HG02610 (cell line): ENCODE data around the gene G2E3.
"Not testable (repeated sequence)": the region's sequence is repeated elsewhere in the genome, so short reads cannot be mapped to it uniquely, and the experiment has no call there.

Experiments used
- ATAC-seq: cut with Tn5 transposase; IDR thresholded peaks from one replicate; pipeline ENCODE4 v1.9.1; 2021; ENCODE audit warnings: mild to moderate bottlenecking, moderate library complexity; ENCODE audit not compliant: unreplicated experiment

Gene G2E3

DNA sequence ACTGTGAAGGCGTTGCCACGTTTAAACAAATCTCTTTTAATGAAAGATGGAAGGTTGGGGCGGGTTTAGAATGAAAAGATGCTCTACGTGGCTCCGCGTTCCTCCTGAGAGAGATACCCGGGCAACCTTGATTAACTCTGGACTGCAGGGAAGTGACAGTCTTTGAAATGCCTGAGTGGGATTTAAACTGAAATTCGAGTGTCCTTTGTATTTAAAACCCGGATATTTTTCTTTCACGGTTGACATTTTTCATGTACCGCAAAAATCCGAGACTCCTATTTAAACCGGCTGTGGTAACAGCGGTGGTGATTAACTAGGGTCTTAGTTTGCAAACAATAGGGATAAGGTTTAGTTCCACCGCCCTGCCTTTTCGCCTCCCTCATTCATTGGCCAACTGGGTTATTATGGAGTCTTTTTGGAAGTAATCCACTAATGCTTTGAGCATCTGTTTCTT, 707 bp downstream of the G2E3 start:
- ATAC-seq, result no peak

DNA sequence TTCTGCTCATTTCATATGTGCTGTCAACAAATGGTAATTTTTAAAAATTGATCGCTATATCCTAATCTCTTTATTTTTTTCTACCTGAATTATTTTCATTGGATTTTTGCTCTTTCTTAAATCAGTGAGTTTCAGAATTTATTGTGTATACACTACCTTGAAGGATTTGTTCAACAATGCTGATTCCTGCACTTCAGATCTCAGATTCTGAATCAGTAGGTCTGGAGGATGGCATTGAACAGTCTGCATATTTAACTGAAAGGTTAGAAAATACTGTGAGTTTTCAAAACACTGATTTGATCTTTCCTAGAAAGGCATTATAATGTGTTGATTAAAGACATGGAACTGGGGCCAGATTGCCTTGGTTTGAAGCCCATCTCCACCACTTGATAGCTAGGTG, 1.6 kb downstream of the G2E3 start:
- no peak for ATAC-seq

DNA sequence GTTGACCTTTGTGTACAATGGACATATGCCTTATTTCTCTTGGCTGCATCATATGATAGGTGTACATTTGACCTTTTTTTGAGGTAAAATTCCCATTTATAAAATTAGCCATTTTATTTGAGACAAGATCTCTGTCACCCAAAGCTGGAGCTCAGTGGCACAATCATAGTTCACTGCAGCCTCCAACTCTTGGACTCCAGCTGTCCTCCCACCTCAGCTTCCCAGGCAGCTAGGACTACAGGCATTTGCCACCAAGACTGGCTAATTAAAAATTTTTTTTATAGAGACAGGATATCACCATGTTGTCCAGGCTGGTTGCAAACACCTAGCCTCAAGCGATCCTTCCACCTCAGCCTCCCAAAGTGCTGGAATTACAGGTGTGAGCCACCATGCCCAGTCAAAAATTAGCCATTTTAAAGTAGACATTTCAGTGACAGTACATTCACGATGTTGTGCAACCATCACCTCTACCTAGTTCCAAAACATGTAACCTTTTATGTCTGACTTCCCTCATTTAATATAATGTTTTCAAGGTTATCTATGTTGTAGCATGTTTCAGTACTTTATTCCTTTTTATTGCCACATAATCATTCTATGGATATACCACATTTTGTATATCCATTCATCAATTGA, 5.4 kb downstream of the G2E3 start:
- ATAC-seq, result no peak

DNA sequence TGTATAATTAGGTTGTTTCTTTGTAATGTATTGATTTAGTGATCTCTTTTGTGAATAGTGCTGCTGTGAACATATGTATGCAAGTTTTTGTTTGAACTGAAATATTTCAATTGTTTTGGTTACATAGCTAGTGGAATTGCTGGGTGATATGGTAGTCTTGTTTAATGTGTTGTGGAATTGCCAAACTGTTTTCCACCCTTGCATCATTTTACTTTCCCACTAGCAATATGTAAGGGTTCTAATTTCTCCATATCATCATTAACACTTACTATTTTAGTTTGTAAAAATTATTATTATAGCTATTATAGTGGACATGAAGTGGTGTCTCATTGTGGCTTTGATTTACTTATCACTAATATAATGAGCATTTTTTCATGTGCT, 5.9 kb downstream of the G2E3 start:
- no peak for ATAC-seq

DNA sequence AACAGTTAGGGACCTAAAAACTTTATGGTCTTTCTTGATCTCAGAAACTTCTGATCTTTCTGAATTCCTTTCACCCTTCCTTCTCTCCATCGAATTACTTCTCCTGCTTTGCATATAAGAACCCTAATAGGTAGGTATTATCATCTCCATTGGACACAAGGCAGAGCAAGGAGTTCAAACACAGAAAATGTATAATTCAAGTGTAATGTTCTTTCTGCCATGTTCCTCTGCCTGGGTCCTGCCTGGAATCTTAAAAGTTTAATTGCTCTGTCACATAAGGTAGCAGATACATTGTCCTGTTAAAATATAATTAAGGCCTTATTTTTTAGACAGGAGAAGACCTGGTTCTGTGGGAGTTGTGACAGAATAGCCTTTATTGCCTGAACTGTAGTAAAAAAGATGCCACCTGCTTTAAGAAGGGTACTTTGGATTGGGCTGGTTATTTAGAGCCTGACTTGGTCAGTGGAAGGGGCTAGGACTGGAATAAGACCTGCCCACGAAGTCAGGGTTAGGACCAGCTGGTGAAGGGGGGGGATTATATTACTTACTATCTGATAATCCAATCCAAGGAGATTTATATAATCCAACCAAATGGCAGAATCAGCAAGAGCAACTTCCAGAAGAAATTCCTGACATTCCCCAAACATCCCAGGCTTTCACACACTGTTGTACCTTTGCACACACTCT, 10.4 kb downstream of the G2E3 start:
- ATAC-seq, result no peak

DNA sequence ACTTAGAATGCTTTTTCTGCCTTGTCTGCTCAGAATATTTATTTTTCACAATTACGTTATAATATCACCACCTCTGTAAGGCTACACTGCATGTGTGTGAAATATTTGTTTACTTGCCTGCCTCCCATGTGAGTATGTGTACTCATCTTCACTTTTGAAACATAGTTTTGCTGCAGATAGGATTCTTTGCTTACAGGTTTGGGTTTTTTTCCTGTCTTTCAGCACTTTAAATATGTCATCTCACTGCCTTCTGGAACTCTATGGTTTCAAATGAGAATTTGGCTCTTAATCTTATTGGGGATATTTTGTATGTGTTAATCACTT, 10.9 kb downstream of the G2E3 start:
- no peak for ATAC-seq

DNA sequence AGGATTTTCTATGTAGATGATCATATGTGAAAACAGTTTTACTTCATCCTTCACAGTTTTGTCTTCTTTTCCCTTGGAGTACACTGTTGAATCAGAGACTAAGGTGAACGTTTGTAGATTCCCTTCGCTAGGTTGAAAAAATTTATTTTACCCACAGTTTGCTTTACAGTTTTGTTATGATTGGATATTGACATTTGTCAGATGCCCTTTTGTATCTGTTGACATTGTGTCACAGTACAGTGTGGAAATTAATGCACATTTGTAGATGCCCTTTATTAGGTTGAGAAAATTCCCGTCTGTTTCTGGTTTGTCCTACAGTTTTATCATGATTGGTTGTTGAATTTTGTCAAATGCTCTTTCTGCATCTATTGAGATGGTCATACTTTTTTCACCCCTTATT, 13.3 kb downstream of the G2E3 start:
- ATAC-seq, result no peak

DNA sequence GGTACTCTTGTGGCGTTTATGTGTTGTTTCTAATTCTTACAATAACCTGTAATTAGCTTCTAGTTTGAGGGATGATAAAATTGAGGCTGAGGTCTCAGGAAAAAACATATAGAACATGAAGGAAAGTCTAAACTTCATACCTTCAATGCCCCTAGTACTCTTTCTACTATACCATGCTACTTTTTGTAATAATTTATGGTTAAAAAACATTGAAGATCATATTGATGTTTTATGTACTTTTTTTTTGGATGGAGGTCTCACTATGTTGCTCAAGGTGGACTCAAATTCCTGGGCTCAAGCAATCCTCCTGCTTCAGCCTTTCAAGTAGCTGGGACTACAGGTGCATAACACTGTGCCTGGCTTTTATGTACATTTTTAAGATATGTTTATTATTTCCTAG, 13.8 kb downstream of the G2E3 start:
- no peak for ATAC-seq

DNA sequence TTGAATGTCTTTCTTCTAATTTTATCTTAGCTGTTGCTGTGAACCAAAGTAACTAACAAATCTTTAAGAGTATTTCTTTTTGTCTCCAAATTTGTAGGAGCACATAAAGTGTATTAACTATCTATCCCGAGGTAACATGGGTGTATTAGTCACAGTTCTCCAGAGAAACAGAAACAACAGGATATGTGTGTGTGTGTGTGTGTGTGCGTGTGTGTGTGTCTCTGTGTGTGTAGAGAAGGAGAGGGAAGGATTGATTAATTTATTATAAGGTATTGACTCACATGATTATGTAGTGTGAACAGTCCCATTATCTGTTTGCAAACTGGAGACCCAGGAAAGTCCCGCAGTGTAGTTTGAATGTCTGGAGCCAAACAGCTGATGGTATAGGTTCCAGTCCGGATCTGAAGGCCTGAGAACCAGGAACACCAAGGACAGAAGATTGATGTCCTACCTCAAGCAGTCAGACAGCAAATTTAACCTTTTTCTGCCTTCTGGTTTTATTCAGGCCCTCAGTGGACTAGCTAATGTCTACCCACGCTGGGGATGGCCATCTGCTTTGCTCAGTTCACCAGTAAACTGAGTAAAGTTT, 14.4 kb downstream of the G2E3 start:
- ATAC-seq, result no peak

DNA sequence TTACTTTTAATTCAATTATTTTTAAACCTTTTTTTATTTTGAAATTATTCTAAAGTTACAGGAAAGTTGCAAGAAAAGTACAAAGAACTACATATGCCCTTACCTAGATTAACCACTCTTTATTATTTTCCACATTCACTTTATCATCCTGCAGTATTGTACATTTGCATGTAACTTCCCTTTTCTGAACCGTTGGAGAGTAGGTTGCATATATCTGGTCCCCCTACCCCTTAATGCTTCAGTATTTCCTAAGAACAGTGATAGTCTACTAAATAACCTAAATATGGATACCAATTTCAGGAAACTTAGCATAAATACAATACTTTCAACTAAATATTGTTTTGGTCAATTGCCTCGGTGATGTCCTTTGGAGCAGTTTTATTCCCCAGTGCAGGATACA, 15.0 kb downstream of the G2E3 start:
- ATAC-seq, result no peak

DNA sequence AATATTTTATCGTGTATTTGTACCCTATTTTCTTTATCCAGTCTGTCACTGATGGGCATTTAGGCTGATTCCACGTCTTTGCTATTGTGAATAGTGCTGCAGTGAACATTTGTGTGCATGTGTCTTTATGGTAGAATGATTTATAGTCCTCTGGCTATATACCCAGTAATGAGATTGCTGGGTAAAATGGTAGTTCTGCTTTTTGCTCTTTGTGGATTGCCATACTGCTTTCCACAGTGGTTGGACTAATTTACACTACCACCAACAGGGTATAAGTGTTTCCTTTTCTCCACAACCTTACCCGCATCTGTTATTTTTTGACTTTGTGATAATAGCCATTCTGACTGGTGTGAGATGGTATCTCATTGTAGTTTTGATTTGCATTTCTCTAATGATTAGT, 15.8 kb downstream of the G2E3 start:
- not testable (repeated sequence) for ATAC-seq

DNA sequence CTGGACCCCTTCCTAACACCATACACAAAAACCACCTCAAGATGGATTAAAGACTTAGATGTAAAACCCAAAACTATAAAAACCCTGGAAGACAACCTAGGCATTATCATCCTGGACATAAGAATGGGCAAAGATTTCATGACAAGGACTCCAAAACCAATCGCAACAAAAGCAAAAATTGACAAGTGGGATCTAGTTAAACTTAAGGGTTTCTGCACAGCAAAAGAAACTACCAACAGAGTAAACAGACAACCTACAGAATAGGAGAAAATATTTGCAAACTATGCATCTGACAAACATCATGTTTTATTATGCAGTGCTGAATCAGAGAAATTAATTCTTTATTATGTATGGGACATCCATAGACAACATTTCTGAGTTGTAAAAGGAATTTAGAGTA, 17.4 kb downstream of the G2E3 start:
- not testable (repeated sequence) for ATAC-seq

DNA sequence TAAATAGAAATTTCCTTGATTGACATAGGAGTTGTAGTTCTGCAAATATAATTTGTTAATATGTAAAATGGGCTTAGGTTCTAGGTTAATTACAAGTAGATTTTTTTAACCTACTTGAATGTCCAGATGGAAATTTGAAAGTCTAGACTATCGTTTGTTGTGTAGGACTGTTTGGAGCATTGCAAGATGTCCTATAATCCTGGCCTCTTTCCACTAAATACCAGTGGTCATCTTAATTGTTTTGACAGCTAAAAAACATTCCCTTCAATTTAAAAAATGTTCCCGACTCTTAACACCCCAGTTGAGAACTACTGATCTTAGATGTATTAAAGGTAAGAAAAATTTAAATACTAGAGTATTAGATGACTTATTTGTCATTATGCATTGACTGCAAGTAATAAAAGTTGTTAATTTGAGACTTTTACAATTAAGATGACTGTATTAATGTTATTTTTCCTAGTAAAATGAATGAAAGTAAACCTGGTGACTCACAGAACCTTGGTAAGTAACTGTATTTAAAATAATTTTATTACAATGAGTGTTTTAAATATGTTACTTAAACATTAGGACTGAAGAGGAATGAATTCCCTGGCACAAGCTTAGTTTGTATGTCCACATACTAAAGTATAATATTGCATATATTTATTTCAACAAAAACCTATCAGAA, 21.8 kb downstream of the G2E3 start:
- no peak for ATAC-seq

DNA sequence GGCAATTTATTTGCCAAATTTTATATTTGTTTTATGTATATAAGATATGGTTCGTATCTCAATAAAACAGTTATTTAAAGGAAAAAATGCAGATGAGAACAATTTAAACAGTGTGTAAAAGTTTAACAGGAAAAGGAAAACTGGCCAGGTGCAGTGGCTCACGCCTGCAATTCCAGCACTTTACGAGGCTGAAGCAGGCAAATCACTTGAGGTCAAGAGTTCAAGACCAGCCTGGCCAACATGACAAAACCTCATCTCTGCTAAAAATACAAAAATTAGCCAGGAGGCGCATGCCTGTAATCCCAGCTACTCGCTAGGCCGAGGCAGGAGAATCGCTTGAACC, 22.3 kb downstream of the G2E3 start:
- ATAC-seq, result no peak

DNA sequence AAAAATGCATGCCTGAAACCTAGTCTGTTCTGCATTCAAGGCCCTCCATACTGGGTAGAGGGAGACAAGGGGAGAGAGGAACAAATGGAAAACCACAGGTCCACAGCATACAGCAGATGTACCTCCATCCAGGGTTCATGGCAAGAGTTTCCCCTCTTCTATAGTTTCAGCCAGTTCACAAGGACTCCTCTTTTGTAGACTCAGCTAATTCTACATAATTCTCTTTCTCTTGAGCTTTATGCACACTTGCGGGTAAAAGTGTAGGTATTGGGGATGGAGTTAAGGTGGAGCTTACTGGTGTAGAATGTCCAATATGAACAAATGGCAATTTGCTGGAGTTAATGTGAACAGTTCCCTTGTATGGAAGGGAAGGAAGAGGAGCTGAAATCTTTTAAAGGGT, 23.4 kb downstream of the G2E3 start:
- no peak for ATAC-seq

DNA sequence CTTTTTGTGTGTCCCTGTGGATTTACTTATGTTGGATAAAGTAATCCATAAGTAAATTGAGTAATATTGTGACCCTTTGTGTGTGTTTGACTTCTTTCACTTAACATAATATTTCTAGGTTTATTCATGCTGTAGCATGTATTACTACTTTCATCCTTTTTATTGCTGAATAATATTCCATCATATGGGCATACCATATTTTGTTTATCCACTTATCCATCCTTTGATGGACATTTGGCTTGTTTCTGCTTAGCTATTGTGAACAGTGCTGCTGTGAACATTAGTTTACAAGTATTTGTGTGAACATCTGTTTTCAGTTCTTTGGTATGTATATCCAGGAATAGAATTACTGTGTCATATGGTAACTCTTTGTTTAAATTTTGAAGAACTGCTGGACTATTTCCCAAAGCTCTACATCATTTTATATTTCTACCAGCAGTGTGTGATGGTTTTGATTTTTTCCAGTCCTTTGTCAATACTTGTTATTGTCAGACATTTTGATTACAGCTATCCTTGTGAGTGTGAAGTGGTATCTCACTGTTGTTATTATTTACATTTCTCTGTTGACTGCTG, 25.2 kb downstream of the G2E3 start:
- ATAC-seq, result no peak

DNA sequence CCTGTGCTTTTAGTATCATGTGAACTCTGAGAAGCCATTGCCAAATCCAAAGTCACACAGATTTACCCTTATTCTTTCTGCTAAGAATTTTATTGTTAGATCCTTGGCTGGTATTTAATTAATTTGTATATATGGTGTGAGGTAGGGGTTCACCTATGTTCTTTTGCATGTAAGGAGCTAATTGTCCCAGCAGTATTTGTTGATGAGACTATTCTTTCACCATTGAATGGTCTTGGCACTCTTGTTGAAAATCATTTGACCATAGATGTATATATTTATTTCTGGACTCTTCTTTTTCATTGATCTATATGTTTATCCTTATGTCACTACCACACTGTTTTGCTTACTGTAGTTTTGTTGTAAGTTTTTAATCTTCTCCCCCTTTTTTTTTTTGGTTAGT, 26.2 kb downstream of the G2E3 start:
- no peak for ATAC-seq

DNA sequence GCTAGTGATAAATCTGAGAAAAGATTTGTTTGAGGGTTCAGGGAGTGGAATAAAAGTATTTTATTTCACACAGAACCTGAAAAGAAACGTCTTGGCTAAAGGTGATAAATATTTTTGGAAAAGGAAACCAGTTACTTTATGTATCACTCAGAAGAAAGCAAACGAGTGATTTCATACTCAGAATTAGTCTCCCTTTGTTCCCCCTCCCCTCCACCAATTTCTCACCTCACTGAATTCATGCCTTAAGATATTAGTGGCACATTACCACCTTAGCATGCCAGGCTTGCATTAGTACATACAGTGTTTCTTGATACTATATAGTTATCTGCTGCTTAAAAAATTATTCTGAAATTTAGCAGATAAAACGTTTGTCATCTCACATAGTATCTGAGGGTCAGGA, 28.2 kb downstream of the G2E3 start:
- no peak for ATAC-seq

DNA sequence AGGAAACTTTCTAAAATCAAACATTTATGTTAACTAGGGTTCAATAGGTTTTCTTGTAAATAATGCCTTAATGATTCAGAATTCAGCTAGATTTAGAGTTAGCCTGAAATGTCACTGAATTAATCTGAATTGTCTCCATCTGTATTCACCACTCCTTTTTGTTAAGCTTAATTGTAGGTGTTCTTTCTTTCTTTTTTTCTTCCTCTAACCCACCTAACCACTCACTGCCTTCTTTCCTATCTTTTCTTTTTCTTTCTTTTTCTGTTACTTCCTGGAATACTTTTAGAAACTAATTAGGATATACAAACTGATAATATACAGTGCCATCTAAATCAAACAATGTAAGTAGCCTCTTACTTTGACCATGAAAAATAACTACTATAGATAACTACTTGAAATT, 29.9 kb downstream of the G2E3 start:
- no peak for ATAC-seq

DNA sequence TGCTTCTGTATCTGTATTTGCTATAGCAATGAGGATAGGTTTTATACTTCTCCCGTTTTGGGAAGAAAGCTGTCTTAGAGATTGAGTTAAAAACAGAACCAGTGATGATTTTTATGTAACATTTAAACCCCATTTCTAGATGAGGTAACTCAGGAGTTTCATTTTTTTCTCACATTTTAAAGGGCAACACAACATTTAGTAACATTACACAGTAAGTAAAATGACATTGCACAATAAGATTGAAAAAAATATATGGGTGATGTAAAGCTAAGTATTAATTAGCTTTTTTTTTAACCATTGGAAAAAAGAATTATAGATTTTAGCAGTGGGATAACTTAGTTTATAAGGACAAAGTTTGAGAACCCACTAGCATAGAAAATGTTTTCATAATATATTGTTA, 38.0 kb downstream of the G2E3 start:
- no peak for ATAC-seq

DNA sequence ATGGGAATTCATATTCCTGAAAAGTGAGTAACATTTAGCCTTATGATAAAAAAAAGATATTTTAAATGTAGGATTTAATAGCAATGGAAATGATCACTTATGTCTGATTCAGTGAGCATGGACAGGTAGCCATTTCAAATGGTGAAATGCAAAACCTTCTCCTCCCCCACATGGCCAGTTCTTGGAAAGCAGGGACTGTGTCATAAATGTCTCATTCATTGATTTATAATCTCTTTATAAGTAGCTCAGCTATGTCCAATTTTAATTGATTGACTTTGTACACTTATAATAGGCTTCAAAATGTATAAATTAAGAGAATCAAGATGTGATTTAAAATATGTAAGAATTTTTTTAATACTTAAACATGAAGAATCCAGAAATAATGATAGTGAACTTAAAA, 38.5 kb downstream of the G2E3 start:
- no peak for ATAC-seq
